Measurements from ENCODE around the gene SIGLEC7.

The SIGLEC7 gene

GRCh38 chr19:51107406-51108065 lies 34.6 kb upstream of the SIGLEC7 start:
- Histone ChIP-seq H3K9me3 (ENCODE audit: control insufficient read depth, insufficient read depth, low read depth, low read length) (no peaks in the 10 kb centered on the region), H3K27ac (ENCODE audit: extremely low read depth, low read depth, low read length) (no peak overlapping the region; the same call in 1 of the 2 replicates), H3K4me3 (ENCODE audit: low read depth, low read length) (peak overlapping the region; percentile 88), H3K4me1 (ENCODE audit: control insufficient read depth, insufficient read depth, low read length) (no peaks in the 10 kb centered on the region), H3K36me3 (ENCODE audit: control insufficient read depth in 2 of 2, insufficient read depth in 1 of 2, low read length in 2 of 2) (peaks cover 15 to 24% of the 10 kb centered on the region in 2 experiments)
- TF ChIP-seq CTCF (tag by site-specific recombination; IDR thresholded peaks at IDR 0.05) (0 out of 2 replicates have a peak, but pooled peaks have one; percentile 10), ZNF623 (tag by site-specific recombination; IDR thresholded peaks at IDR 0.05) (0 out of 2 replicates have a peak, but pooled peaks have one; percentile 5), ZNF596 (tag by site-specific recombination; IDR thresholded peaks at IDR 0.05) (no peak), ZBTB20 (tag by site-specific recombination; IDR thresholded peaks at IDR 0.05) (0 out of 2 replicates have a peak, but pooled peaks have one; percentile 25)
- POLR2A ChIA-PET = no interaction called here
- CTCF ChIA-PET = interaction anchor here (0.6 to 1.8 kb wide), 3 partner anchors 10 to 1043 kb away, joined by 3 to 12 read pairs (median 3); no protein-coding TSS in a partner anchor

GRCh38 chr19:51108066-51108804 lies 33.9 kb upstream of the SIGLEC7 start, which contains the start of gene CTU1:
Gene CTU1 (minus strand): TSS chr19:51108409. CDS start chr19:51104569, 3,840 bp downstream.
- ChIA-PET CTCF (interaction anchor here (0.6 to 1.8 kb wide), 5 partner anchors 10 to 1044 kb away, joined by 3 to 12 read pairs (median 3); no protein-coding TSS in a partner anchor), POLR2A (interaction anchor here (0.6 to 0.8 kb wide), 3 partner anchors 23 to 303 kb away, joined by 3 read pairs; no protein-coding TSS in a partner anchor)
- Histone ChIP-seq H3K4me1 (ENCODE audit: control insufficient read depth, insufficient read depth, low read length) (no peaks in the 10 kb centered on the region), H3K36me3 (ENCODE audit: control insufficient read depth in 2 of 2, insufficient read depth in 1 of 2, low read length in 2 of 2) (peaks cover 8 to 18% of the 10 kb centered on the region in 2 experiments; a peak in 2 of 3 replicates), H3K27ac (ENCODE audit: extremely low read depth, low read depth, low read length) (no peak within 1 kb of the TSS; the same call in 1 of the 2 replicates), H3K9me3 (ENCODE audit: control insufficient read depth, insufficient read depth, low read depth, low read length) (no peaks in the 10 kb centered on the region), H3K4me3 (ENCODE audit: low read depth, low read length) (peak within 1 kb of the TSS; percentile 88)
- TF ChIP-seq CTCF (tag by site-specific recombination; IDR thresholded peaks at IDR 0.05) = no peak
- no peak for TF ChIP-seq ZNF121 (tag by site-specific recombination; IDR thresholded peaks at IDR 0.05)
- TF ChIP-seq KLF7 (tag by site-specific recombination; IDR thresholded peaks at IDR 0.05; ENCODE audit: borderline replicate concordance) = peak; percentile 39; the same call in 1 of the 2 replicates
- no peak for TF ChIP-seq MEIS1 (CRISPR knock-in tag; IDR thresholded peaks at IDR 0.05; ENCODE audit: borderline replicate concordance)
- TF ChIP-seq FEZF1 (tag by site-specific recombination; IDR thresholded peaks at IDR 0.05) = peak; percentile 76
- TF ChIP-seq ZNF398 (tag by site-specific recombination; IDR thresholded peaks at IDR 0.05) = no peak
- no peak for TF ChIP-seq ZBTB26 (tag by site-specific recombination; optimal IDR thresholded peaks at IDR 0.05)
- no peak for TF ChIP-seq ZNF423 (tag by site-specific recombination; IDR thresholded peaks at IDR 0.05)
- TF ChIP-seq OVOL3 (tag by site-specific recombination; IDR thresholded peaks at IDR 0.05) = no peak
- TF ChIP-seq HOXC10 (CRISPR knock-in tag; IDR thresholded peaks at IDR 0.05) = 0 out of 2 replicates have a peak, but pooled peaks have one; percentile 61
- no peak for TF ChIP-seq ZNF157 (tag by site-specific recombination; IDR thresholded peaks at IDR 0.05)
- no peak for TF ChIP-seq SP7 (tag by site-specific recombination; IDR thresholded peaks at IDR 0.05)
- no peak for TF ChIP-seq ZNF704 (tag by site-specific recombination; IDR thresholded peaks at IDR 0.05)
- peak; percentile 97 for TF ChIP-seq HIC1 (tag by site-specific recombination; IDR thresholded peaks at IDR 0.05)
- no peak; the same call in 1 of the 2 replicates for TF ChIP-seq ZNF843 (tag by site-specific recombination; IDR thresholded peaks at IDR 0.05)
- TF ChIP-seq ZNF707 (tag by site-specific recombination; IDR thresholded peaks at IDR 0.05) = no peak
- TF ChIP-seq ZNF776 (tag by site-specific recombination; IDR thresholded peaks at IDR 0.05; ENCODE audit: borderline replicate concordance) = no peak
- 0 out of 2 replicates have a peak, but pooled peaks have one; percentile 11 for TF ChIP-seq ZFP69B (tag by site-specific recombination; IDR thresholded peaks at IDR 0.05)

All from HEK293 (cell line).